GM23338 (cell line): ENCODE measurements around the gene MCOLN2. TPM values are rescaled to one million over a fixed set of nuclear protein-coding genes. Genes with fewer than 3 reads are reported as not detected.

Source experiments
- ATAC-seq: fragments of 200-7000 bp; cut with Tn5 transposase; 3 replicates; pipeline ENCODE4 v1.9.1; 2020
- DNase-seq: peaks from one replicate; pipeline ENCODE4 v3.0.0-alpha.2; 2015; ENCODE audit warnings: low spot score
- H2AFZ ChIP-seq: fragments of 200-600 bp; sonication (generic); 2 replicates; pipeline ENCODE4 v1.8.0; 2016; ENCODE audit warnings: antibody characterized with exemption, mild to moderate bottlenecking, moderate library complexity
- H3F3A ChIP-seq: fragments of 200-600 bp; sonication (generic); replicated peaks from 2 replicates; pipeline ENCODE4 v1.8.0; 2017; ENCODE audit warnings: antibody characterized with exemption, mixed run types, low read depth
- H3K27ac ChIP-seq: fragments of 200-600 bp; sonication (generic); 2 replicates; pipeline ENCODE4 v1.6.1; 2016; ENCODE audit warnings: low read depth
- H3K27me3 ChIP-seq: fragments of 200-600 bp; sonication (generic); 2 replicates; pipeline ENCODE4 v1.8.0; 2016; ENCODE audit warnings: mild to moderate bottlenecking, mixed run types, moderate library complexity; ENCODE audit not compliant: insufficient read depth
- H3K36me3 ChIP-seq: fragments of 200-600 bp; sonication (generic); 2 replicates; pipeline ENCODE4 v1.8.0; 2016; ENCODE audit warnings: mild to moderate bottlenecking; ENCODE audit not compliant: insufficient read depth
- H3K4me1 ChIP-seq: fragments of 200-600 bp; sonication (generic); 2 replicates; pipeline ENCODE4 v1.8.0; 2016; ENCODE audit warnings: mild to moderate bottlenecking, moderate library complexity; ENCODE audit not compliant: insufficient read depth
- H3K4me2 ChIP-seq: fragments of 200-600 bp; sonication (generic); 2 replicates; pipeline ENCODE4 v1.7.1; 2017; ENCODE audit warnings: mixed run types
- H3K4me3 ChIP-seq: fragments of 200-600 bp; sonication (generic); 2 replicates; pipeline ENCODE4 v1.6.1; 2016; ENCODE audit warnings: mixed run types
- H3K79me2 ChIP-seq: fragments of 200-600 bp; sonication (generic); replicated peaks from 2 replicates; pipeline ENCODE4 v1.8.0; 2017; ENCODE audit warnings: mild to moderate bottlenecking; ENCODE audit not compliant: insufficient read depth
- H3K9me2 ChIP-seq: fragments of 200-600 bp; sonication (generic); 2 replicates; pipeline ENCODE4 v1.8.0; 2017; ENCODE audit not compliant: insufficient read depth
- H4K20me1 ChIP-seq: fragments of 200-600 bp; sonication (generic); replicated peaks from 2 replicates; pipeline ENCODE4 v1.8.0; 2017; ENCODE audit warnings: mild to moderate bottlenecking; ENCODE audit not compliant: insufficient read depth
- H3K27ac Mint-ChIP-seq: 2 replicates; pipeline ENCODE4 v1.8.0; 2020; ENCODE audit warnings: inconsistent platforms, mild to moderate bottlenecking, moderate library complexity, mixed read lengths
- H3K27me3 Mint-ChIP-seq: 3 replicates; pipeline ENCODE4 v1.8.0; 2022; ENCODE audit warnings: low read depth, mild to moderate bottlenecking, moderate library complexity, mixed read lengths, inconsistent platforms; ENCODE audit not compliant: insufficient read depth, poor library complexity
- H3K36me3 Mint-ChIP-seq: 3 replicates; pipeline ENCODE4 v1.8.0; 2021; ENCODE audit warnings: low read depth, mild to moderate bottlenecking, inconsistent platforms, moderate library complexity, mixed read lengths
- H3K4me1 Mint-ChIP-seq: 3 replicates; pipeline ENCODE4 v1.8.0; 2020; ENCODE audit warnings: mild to moderate bottlenecking, inconsistent platforms, mixed read lengths
- H3K4me3 Mint-ChIP-seq: 3 replicates; pipeline ENCODE4 v1.8.0; 2021; ENCODE audit warnings: moderate library complexity, mild to moderate bottlenecking, inconsistent platforms, mixed read lengths
- H3K9me3 Mint-ChIP-seq: 3 replicates; pipeline ENCODE4 v1.8.0; 2020; ENCODE audit warnings: moderate library complexity, mild to moderate bottlenecking, inconsistent platforms, mixed read lengths
- ETS1 ChIP-seq: IDR thresholded peaks from 2 replicates; pipeline ENCODE4 v1.6.1; 2016; ENCODE audit warnings: antibody characterized with exemption
- EZH2phosphoT487 ChIP-seq: fragments of 200-600 bp; sonication (generic); IDR thresholded peaks from one replicate; pipeline ENCODE4 v1.8.1; 2018; ENCODE audit warnings: antibody characterized with exemption; ENCODE audit not compliant: unreplicated experiment
- JUNB ChIP-seq: IDR thresholded peaks from one replicate; pipeline ENCODE4 v1.6.1; 2016; ENCODE audit warnings: antibody characterized with exemption; ENCODE audit not compliant: unreplicated experiment
- NANOG ChIP-seq: IDR thresholded peaks from 2 replicates; pipeline ENCODE4 v1.6.1; 2016; ENCODE audit warnings: antibody characterized with exemption, borderline replicate concordance
- POLR2AphosphoS5 ChIP-seq: IDR thresholded peaks from 2 replicates; pipeline ENCODE4 v1.6.1; 2016; ENCODE audit warnings: antibody characterized with exemption, low read depth
- STAT1 ChIP-seq: IDR thresholded peaks from one replicate; pipeline ENCODE4 v1.6.1; 2016; ENCODE audit warnings: antibody characterized with exemption; ENCODE audit not compliant: unreplicated experiment
- ZNF114 ChIP-seq: fragments of 250-450 bp; sonication (Bioruptor Pico); IDR thresholded peaks from 2 replicates; pipeline ENCODE4 v1.5.0; 2020; ENCODE audit warnings: mild to moderate bottlenecking, moderate library complexity
- ZNF331 ChIP-seq: fragments of 250-450 bp; sonication (Bioruptor Pico); IDR thresholded peaks from 2 replicates; pipeline ENCODE4 v1.5.0; 2020; ENCODE audit warnings: low read depth, mild to moderate bottlenecking, moderate library complexity
- polyA plus RNA-seq: library from polyadenylated mRNA; unstranded; fragments of >200 nt; fragmentation: Nextera tagmentation; extraction: Ambion mirVana; gene quantifications from 2 replicates; pipeline ENCODE4 v1.2.1, GENCODE V29; 2016
- total RNA-seq: library from RNA; depleted of rRNA; stranded (reverse); fragments of >200 nt; shearing (Covaris generic); gene quantifications from 2 replicates; pipeline ENCODE4 v1.2.3, GENCODE V29; 2014
- TF ChIP-seq, protein P1 (sequence below): IDR thresholded peaks from one replicate; pipeline ENCODE4 v1.6.1; 2018; ENCODE audit warnings: antibody characterized with exemption; ENCODE audit not compliant: unreplicated experiment
- TF ChIP-seq, protein P2 (sequence below), 2 experiments: fragments of 200-600 bp in 1 of 2; sonication (generic) in 1 of 2; conservative IDR thresholded peaks; 2 replicates each; pipeline versions ENCODE4 v1.5.1 to v1.6.1; 2016 to 2017; ENCODE audit warnings: antibody characterized with exemption in 2 of 2, low read depth in 2 of 2, mild to moderate bottlenecking in 2 of 2, moderate library complexity in 1 of 2

MCOLN2 gene
- total and polyA plus RNA-seq, 2 experiments from 2014 or later = 2.7 to 10.0 TPM

GRCh38 chr1:84939151-84939550 is 57.8 kb downstream of the MCOLN2 start (continued):
- TF ChIP-seq STAT1 (no peak), ETS1 (no peak), ZNF114 (CRISPR knock-in tag) (no peak), POLR2AphosphoS5 (no peak), ZNF331 (CRISPR knock-in tag) (no peak), EZH2phosphoT487 (no peak), JUNB (no peak), NANOG (no peak)
- TF ChIP-seq, protein P1, sequence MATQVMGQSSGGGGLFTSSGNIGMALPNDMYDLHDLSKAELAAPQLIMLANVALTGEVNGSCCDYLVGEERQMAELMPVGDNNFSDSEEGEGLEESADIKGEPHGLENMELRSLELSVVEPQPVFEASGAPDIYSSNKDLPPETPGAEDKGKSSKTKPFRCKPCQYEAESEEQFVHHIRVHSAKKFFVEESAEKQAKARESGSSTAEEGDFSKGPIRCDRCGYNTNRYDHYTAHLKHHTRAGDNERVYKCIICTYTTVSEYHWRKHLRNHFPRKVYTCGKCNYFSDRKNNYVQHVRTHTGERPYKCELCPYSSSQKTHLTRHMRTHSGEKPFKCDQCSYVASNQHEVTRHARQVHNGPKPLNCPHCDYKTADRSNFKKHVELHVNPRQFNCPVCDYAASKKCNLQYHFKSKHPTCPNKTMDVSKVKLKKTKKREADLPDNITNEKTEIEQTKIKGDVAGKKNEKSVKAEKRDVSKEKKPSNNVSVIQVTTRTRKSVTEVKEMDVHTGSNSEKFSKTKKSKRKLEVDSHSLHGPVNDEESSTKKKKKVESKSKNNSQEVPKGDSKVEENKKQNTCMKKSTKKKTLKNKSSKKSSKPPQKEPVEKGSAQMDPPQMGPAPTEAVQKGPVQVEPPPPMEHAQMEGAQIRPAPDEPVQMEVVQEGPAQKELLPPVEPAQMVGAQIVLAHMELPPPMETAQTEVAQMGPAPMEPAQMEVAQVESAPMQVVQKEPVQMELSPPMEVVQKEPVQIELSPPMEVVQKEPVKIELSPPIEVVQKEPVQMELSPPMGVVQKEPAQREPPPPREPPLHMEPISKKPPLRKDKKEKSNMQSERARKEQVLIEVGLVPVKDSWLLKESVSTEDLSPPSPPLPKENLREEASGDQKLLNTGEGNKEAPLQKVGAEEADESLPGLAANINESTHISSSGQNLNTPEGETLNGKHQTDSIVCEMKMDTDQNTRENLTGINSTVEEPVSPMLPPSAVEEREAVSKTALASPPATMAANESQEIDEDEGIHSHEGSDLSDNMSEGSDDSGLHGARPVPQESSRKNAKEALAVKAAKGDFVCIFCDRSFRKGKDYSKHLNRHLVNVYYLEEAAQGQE = no peak

GRCh38 chr1:84936116-84936810 is 60.6 kb downstream of the MCOLN2 start:
- Histone ChIP-seq H3F3A (no peaks in the 10 kb centered on the region), H3K27ac (no peak overlapping the region), H3K4me1 (no peaks in the 10 kb centered on the region; the same call in 1 of the 2 replicates), H3K27me3 (no peaks in the 10 kb centered on the region), H3K79me2 (no peaks in the 10 kb centered on the region), H2AFZ (no peak overlapping the region), H4K20me1 (no peaks in the 10 kb centered on the region), H3K9me2 (no peaks in the 10 kb centered on the region), H3K36me3 (no peaks in the 10 kb centered on the region; the same call in 1 of the 2 replicates), H3K4me2 (no peak overlapping the region), H3K4me3 (no peak overlapping the region)
- Mint-ChIP-seq H3K27me3 (peaks cover 2% of the 10 kb centered on the region), H3K4me3 (no peak overlapping the region), H3K36me3 (no peaks in the 10 kb centered on the region), H3K4me1 (no peaks in the 10 kb centered on the region; the same call in 1 of the 3 replicates), H3K9me3 (no peaks in the 10 kb centered on the region), H3K27ac (no peak overlapping the region)
- ATAC-seq (peak; percentile 71), DNase-seq (peak; percentile 87)
- TF ChIP-seq, protein P2, sequence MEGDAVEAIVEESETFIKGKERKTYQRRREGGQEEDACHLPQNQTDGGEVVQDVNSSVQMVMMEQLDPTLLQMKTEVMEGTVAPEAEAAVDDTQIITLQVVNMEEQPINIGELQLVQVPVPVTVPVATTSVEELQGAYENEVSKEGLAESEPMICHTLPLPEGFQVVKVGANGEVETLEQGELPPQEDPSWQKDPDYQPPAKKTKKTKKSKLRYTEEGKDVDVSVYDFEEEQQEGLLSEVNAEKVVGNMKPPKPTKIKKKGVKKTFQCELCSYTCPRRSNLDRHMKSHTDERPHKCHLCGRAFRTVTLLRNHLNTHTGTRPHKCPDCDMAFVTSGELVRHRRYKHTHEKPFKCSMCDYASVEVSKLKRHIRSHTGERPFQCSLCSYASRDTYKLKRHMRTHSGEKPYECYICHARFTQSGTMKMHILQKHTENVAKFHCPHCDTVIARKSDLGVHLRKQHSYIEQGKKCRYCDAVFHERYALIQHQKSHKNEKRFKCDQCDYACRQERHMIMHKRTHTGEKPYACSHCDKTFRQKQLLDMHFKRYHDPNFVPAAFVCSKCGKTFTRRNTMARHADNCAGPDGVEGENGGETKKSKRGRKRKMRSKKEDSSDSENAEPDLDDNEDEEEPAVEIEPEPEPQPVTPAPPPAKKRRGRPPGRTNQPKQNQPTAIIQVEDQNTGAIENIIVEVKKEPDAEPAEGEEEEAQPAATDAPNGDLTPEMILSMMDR (conservative IDR thresholded peaks at IDR 0.05; ENCODE audit: low read depth in 2 of 2) = peak; percentile 94 to 98
- TF ChIP-seq, protein P1 = no peak
